ENCODE measurements around the gene POGZ. TPM values are rescaled to one million over a fixed set of nuclear protein-coding genes. Genes with fewer than 3 reads are reported as not detected.

Gene POGZ
- total RNA-seq, 1 donor from 2014 or later: 25.1 TPM

Small RNA genes lying within 50 kb of the gene (small RNA-seq; reads per million reads assigned to genes)
- 0.21 reads per million for gene RNY4P25

Other genes with a start within 250 kb of the POGZ start
- 145 TPM for gene PSMD4, start 204.8 kb downstream of the POGZ start, total RNA-seq
- gene ZNF687, start 177.2 kb downstream of the POGZ start, total RNA-seq: 5.7 TPM
- 30.3 TPM for gene PI4KB, start 132.1 kb downstream of the POGZ start, total RNA-seq
- gene RFX5, start 112.2 kb downstream of the POGZ start, total RNA-seq: 24.0 TPM
- 74.6 TPM for gene SELENBP1, start 86.8 kb downstream of the POGZ start, total RNA-seq
- gene PSMB4, start 59.9 kb downstream of the POGZ start, total RNA-seq: 308 TPM
- gene CGN, start 51.9 kb upstream of the POGZ start, total RNA-seq: 0.52 TPM
- 6.8 TPM for gene TUFT1, start 80.8 kb upstream of the POGZ start, total RNA-seq
- gene SNX27, start 152.6 kb upstream of the POGZ start, total RNA-seq: 36.0 TPM